ENCODE results near the gene PIMREG.

Gene PIMREG

GRCh38 chr17:6437956-6438355, 6.3 kb upstream of the PIMREG start:
- no peak for DNase-seq (ENCODE audit: low read depth)

- no peak for DNase-seq (ENCODE audit: low read depth)
Measured at GRCh38 chr17:6439951-6440350, 4.3 kb upstream of the PIMREG start.

- no peak for DNase-seq (ENCODE audit: low read depth)
Measured at GRCh38 chr17:6442775-6443174, 1.5 kb upstream of the PIMREG start.

GRCh38 chr17:6444571-6445335, 498 bp downstream of the PIMREG start:
- no peak for DNase-seq (ENCODE audit: low read depth)

GRCh38 chr17:6446516-6447100, 2.4 kb downstream of the PIMREG start:
- no peak for DNase-seq (ENCODE audit: low read depth)

GRCh38 chr17:6448473-6448872, 4.2 kb downstream of the PIMREG start:
- DNase-seq (ENCODE audit: low read depth) = no peak

GRCh38 chr17:6449307-6449706, 5.1 kb downstream of the PIMREG start:
- no peak for DNase-seq (ENCODE audit: low read depth)

- DNase-seq (ENCODE audit: low read depth) = no peak
Measured at GRCh38 chr17:6450926-6451832, 6.9 kb downstream of the PIMREG start.

GRCh38 chr17:6452471-6453266, 8.4 kb downstream of the PIMREG start:
- no peak for DNase-seq (ENCODE audit: low read depth)

- DNase-seq (ENCODE audit: low read depth) = no peak
Measured at GRCh38 chr17:6453279-6454024, 9.2 kb downstream of the PIMREG start.

GRCh38 chr17:6454495-6455320, 10.5 kb downstream of the PIMREG start:
- no peak for DNase-seq (ENCODE audit: low read depth)

GRCh38 chr17:6455321-6455705, 11.1 kb downstream of the PIMREG start:
- no peak for DNase-seq (ENCODE audit: low read depth)

GRCh38 chr17:6456321-6456720, 12.1 kb downstream of the PIMREG start:
- DNase-seq (ENCODE audit: low read depth) = no peak

- no peak for DNase-seq (ENCODE audit: low read depth)
Measured at GRCh38 chr17:6456914-6457687, 12.8 kb downstream of the PIMREG start.

GRCh38 chr17:6457688-6458459, 13.6 kb downstream of the PIMREG start:
- DNase-seq (ENCODE audit: low read depth) = no peak

GRCh38 chr17:6458460-6458950, 14.2 kb downstream of the PIMREG start:
- no peak for DNase-seq (ENCODE audit: low read depth)

- no peak for DNase-seq (ENCODE audit: low read depth)
Measured at GRCh38 chr17:6460531-6461161, 16.4 kb downstream of the PIMREG start.

GRCh38 chr17:6461246-6461645, 17.0 kb downstream of the PIMREG start:
- no peak for DNase-seq (ENCODE audit: low read depth)
